ENCODE results near the gene KLHDC10. TPM values are rescaled to one million over a fixed set of nuclear protein-coding genes. Genes with fewer than 3 reads are reported as not detected.

Gene KLHDC10
- total and polyA plus RNA-seq, 2 of the 13 experiments (the other 11 are each of a cell fraction or from before 2014, with no cell fraction given), result 11.9 to 21.6 TPM

- TF ChIP-seq SMAD1 (CRISPR knock-in tag; IDR thresholded peaks at IDR 0.05; ENCODE audit: borderline replicate concordance, low read depth), result no peak
- peak; percentile 89 for TF ChIP-seq SALL1 (CRISPR knock-in tag; IDR thresholded peaks at IDR 0.05)
- no peak for TF ChIP-seq SRF (IDR thresholded peaks at IDR 0.05; ENCODE audit: low read depth, low read length)
- TF ChIP-seq, protein P1, sequence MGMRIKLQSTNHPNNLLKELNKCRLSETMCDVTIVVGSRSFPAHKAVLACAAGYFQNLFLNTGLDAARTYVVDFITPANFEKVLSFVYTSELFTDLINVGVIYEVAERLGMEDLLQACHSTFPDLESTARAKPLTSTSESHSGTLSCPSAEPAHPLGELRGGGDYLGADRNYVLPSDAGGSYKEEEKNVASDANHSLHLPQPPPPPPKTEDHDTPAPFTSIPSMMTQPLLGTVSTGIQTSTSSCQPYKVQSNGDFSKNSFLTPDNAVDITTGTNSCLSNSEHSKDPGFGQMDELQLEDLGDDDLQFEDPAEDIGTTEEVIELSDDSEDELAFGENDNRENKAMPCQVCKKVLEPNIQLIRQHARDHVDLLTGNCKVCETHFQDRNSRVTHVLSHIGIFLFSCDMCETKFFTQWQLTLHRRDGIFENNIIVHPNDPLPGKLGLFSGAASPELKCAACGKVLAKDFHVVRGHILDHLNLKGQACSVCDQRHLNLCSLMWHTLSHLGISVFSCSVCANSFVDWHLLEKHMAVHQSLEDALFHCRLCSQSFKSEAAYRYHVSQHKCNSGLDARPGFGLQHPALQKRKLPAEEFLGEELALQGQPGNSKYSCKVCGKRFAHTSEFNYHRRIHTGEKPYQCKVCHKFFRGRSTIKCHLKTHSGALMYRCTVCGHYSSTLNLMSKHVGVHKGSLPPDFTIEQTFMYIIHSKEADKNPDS (CRISPR knock-in tag; IDR thresholded peaks at IDR 0.05), result no peak
- no peak for TF ChIP-seq ZSCAN29 (CRISPR knock-in tag; conservative IDR thresholded peaks at IDR 0.05)
- TF ChIP-seq ZNF709 (CRISPR knock-in tag; IDR thresholded peaks at IDR 0.05), result no peak
- no peak for TF ChIP-seq SNAPC2 (CRISPR knock-in tag; IDR thresholded peaks at IDR 0.05)
- TF ChIP-seq, protein P2, sequence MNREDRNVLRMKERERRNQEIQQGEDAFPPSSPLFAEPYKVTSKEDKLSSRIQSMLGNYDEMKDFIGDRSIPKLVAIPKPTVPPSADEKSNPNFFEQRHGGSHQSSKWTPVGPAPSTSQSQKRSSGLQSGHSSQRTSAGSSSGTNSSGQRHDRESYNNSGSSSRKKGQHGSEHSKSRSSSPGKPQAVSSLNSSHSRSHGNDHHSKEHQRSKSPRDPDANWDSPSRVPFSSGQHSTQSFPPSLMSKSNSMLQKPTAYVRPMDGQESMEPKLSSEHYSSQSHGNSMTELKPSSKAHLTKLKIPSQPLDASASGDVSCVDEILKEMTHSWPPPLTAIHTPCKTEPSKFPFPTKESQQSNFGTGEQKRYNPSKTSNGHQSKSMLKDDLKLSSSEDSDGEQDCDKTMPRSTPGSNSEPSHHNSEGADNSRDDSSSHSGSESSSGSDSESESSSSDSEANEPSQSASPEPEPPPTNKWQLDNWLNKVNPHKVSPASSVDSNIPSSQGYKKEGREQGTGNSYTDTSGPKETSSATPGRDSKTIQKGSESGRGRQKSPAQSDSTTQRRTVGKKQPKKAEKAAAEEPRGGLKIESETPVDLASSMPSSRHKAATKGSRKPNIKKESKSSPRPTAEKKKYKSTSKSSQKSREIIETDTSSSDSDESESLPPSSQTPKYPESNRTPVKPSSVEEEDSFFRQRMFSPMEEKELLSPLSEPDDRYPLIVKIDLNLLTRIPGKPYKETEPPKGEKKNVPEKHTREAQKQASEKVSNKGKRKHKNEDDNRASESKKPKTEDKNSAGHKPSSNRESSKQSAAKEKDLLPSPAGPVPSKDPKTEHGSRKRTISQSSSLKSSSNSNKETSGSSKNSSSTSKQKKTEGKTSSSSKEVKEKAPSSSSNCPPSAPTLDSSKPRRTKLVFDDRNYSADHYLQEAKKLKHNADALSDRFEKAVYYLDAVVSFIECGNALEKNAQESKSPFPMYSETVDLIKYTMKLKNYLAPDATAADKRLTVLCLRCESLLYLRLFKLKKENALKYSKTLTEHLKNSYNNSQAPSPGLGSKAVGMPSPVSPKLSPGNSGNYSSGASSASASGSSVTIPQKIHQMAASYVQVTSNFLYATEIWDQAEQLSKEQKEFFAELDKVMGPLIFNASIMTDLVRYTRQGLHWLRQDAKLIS (CRISPR knock-in tag; IDR thresholded peaks at IDR 0.05), result no peak
- TF ChIP-seq RERE (CRISPR knock-in tag; IDR thresholded peaks at IDR 0.05; ENCODE audit: low read depth), result no peak
- TF ChIP-seq ZBTB25 (CRISPR knock-in tag; IDR thresholded peaks at IDR 0.05), result no peak; the same call in 1 of the 2 replicates
- no peak for TF ChIP-seq ZBTB1 (CRISPR knock-in tag; IDR thresholded peaks at IDR 0.05; ENCODE audit: borderline replicate concordance)
- TF ChIP-seq FOXP1 (IDR thresholded peaks at IDR 0.05), result no peak
- TF ChIP-seq FOXP1 (CRISPR knock-in tag; IDR thresholded peaks at IDR 0.05), result peak; percentile 62; the same call in 1 of the 2 replicates
- TF ChIP-seq ZSCAN21 (CRISPR knock-in tag; IDR thresholded peaks at IDR 0.05; ENCODE audit: borderline replicate concordance), result no peak
- no peak for TF ChIP-seq JUNB (CRISPR knock-in tag; IDR thresholded peaks at IDR 0.05; ENCODE audit: borderline replicate concordance)
- TF ChIP-seq ZNF761 (CRISPR knock-in tag; conservative IDR thresholded peaks at IDR 0.05), result no peak
Observed at GRCh38 chr7:130065500-130066152, 4.7 kb upstream of the KLHDC10 start (continued).
